SKM-1 treated with dmso at 0.1 percent for 144 hours (cell line): ENCODE data around the gene TICRR.

Experiments
- DNase-seq: peaks from one replicate; lab custom pipeline; 2025; ENCODE audit not compliant: unreplicated experiment; lab: John Stamatoyannopoulos, UW

The TICRR gene

GRCh38 chr15:89670971-89671560 lies 95.8 kb downstream of the TICRR start:
- no peak for DNase-seq

DNA sequence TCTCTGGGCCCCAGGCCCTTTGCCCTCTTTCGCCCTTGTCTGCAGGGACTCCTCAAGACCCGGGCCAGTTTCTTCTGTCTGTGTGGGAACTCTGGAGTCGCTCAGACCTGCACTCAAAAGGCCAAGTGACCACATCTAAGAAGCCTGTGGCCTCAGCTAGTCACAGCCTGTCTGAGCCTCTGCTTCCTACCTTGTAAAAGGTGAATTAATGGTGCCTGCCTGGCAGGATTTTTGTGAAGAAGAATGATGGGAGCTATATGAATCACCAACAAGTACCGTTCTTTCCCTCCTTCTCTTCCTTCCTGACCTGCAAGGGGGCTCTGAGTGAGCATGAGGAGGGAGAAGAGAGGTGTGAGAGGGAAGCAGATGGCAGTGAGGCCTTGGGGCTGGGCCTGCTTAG lies 96.4 kb downstream of the TICRR start:
- no peak for DNase-seq

GRCh38 chr15:89672221-89673164 lies 97.2 kb downstream of the TICRR start:
- DNase-seq, result no peak

- DNase-seq, result peak; percentile 25
These were observed 97.9 kb downstream of the TICRR start for GRCh38 chr15:89673165-89673512.

DNA sequence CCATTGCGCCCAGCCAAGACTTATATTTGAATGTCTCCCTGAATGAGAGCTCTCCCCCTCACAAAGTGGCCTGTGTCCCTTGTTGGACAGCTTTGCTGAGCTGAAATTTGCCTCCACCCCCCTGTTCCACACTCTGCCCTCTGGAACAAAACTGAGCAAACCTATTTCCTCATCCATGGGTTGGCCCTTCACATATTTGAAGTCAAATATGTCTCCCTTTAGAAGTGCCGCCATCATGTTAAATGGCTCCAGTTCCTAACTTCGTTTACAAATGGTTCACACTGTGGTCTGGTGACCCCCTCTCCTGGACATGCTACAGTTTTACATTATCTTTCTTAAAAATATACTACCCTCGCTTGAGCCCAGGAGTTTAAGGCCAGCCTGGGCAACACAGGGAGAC lies 99.3 kb downstream of the TICRR start:
- no peak for DNase-seq

DNA sequence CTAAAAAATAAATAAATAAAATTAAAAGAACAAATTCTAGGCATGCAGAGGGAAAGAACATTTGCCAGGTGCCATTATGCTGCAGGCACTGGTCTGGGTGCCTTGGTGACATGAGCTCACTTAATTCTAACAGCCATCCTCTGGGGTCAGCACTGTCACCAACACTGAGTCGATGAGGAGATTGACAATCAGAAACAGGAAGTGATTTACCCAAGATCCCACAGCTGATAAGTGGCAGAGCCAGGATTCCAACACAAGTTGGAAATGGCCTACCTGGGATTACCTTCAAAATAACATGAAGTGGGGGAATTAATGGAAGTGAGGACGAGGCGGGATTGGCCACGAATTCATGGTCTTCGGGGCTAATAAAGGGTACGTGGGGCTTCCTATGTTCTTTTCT lies 100.3 kb downstream of the TICRR start:
- no peak for DNase-seq

DNA sequence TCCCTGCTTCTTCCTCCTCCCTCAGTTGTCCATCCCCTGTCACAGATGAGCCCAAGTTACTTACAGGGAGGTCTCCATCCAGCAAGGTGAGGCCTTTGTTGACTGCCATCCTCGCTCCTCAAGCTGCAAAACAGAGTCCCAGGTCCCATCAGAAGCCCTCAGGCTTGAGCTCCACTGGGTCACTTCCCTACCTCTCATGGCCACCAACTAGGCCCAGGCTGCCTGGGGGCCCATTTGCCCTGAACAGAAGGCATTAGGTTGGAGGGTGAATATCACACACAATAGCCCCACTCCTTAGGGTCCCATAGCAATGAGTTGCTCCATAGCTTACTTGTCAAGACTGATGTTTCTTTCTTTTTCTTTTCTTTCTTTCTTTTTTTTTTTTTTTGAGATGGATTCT lies 102.1 kb downstream of the TICRR start:
- no peak for DNase-seq
